ENCODE results near the gene PDE4DIP.
"Not testable (repeated sequence)": the region's sequence is repeated elsewhere in the genome, so short reads cannot be mapped to it uniquely, and the experiment has no call there.

PDE4DIP gene

GRCh38 chr1:148874408-148875388 lies 30.5 kb downstream of the PDE4DIP start:
- DNase-seq (ENCODE audit: low read depth in 2 of 2) = not testable (repeated sequence)

- DNase-seq (ENCODE audit: low read depth in 2 of 2) = not testable (repeated sequence)
Observed at GRCh38 chr1:148879812-148880416, 35.7 kb downstream of the PDE4DIP start.

- DNase-seq (ENCODE audit: low read depth in 2 of 2) = not testable (repeated sequence)
Observed at GRCh38 chr1:148881261-148881660, 37.0 kb downstream of the PDE4DIP start.

- not testable (repeated sequence) for DNase-seq (ENCODE audit: low read depth in 2 of 2)
Observed at GRCh38 chr1:148885219-148885618, 41.0 kb downstream of the PDE4DIP start.

- DNase-seq (ENCODE audit: low read depth in 2 of 2) = not testable (repeated sequence)
Observed at GRCh38 chr1:148886293-148886692, 42.1 kb downstream of the PDE4DIP start.

- DNase-seq (ENCODE audit: low read depth in 2 of 2) = not testable (repeated sequence)
Observed at GRCh38 chr1:148888597-148888996, 44.4 kb downstream of the PDE4DIP start.

- DNase-seq (ENCODE audit: low read depth in 2 of 2) = not testable (repeated sequence)
Observed at GRCh38 chr1:148889267-148890074, 45.2 kb downstream of the PDE4DIP start.

- not testable (repeated sequence) for DNase-seq (ENCODE audit: low read depth in 2 of 2)
Observed at GRCh38 chr1:148890075-148890568, 45.9 kb downstream of the PDE4DIP start.

GRCh38 chr1:148894360-148895352 lies 50.4 kb downstream of the PDE4DIP start:
- not testable (repeated sequence) for DNase-seq (ENCODE audit: low read depth in 2 of 2)

- not testable (repeated sequence) for DNase-seq (ENCODE audit: low read depth in 2 of 2)
Observed at GRCh38 chr1:148900026-148900425, 55.8 kb downstream of the PDE4DIP start.

GRCh38 chr1:148900691-148901090 lies 56.5 kb downstream of the PDE4DIP start:
- not testable (repeated sequence) for DNase-seq (ENCODE audit: low read depth in 2 of 2)

GRCh38 chr1:148901150-148901952 lies 57.1 kb downstream of the PDE4DIP start:
- DNase-seq (ENCODE audit: low read depth in 2 of 2) = not testable (repeated sequence)

- DNase-seq (ENCODE audit: low read depth in 2 of 2) = not testable (repeated sequence)
Observed at GRCh38 chr1:148901953-148902341, 57.7 kb downstream of the PDE4DIP start.

GRCh38 chr1:148909219-148909826 lies 65.1 kb downstream of the PDE4DIP start:
- not testable (repeated sequence) for DNase-seq (ENCODE audit: low read depth in 2 of 2)

GRCh38 chr1:148911303-148911928 lies 67.2 kb downstream of the PDE4DIP start:
- DNase-seq (ENCODE audit: low read depth in 2 of 2) = not testable (repeated sequence)

GRCh38 chr1:148916222-148916621 lies 72.0 kb downstream of the PDE4DIP start:
- not testable (repeated sequence) for DNase-seq (ENCODE audit: low read depth in 2 of 2)

GRCh38 chr1:148916695-148917348 lies 72.6 kb downstream of the PDE4DIP start:
- DNase-seq (ENCODE audit: low read depth in 2 of 2) = not testable (repeated sequence)

GRCh38 chr1:148918836-148919447 lies 74.7 kb downstream of the PDE4DIP start:
- not testable (repeated sequence) for DNase-seq (ENCODE audit: low read depth in 2 of 2)
